Skeletal muscle tissue (tissue), 4 donors: ENCODE measurements around the gene RCHY1. TPM values are rescaled to one million over a fixed set of nuclear protein-coding genes. Genes with fewer than 3 reads are reported as not detected.

Source experiments
- H3K27ac ChIP-seq: one replicate; pipeline ENCODE4 v1.7.0; 2013; ENCODE audit warnings: mild to moderate bottlenecking, low read depth, low read length, inconsistent platforms
- H3K27me3 ChIP-seq, 3 donors: one replicate each; pipeline ENCODE4 v1.7.0; 2013; ENCODE audit warnings: low read length in 3 of 3; ENCODE audit not compliant: control insufficient read depth in 3 of 3, insufficient read depth in 3 of 3
- H3K36me3 ChIP-seq, 3 donors: one replicate each; pipeline ENCODE4 v1.7.0; 2013; ENCODE audit warnings: low read length in 3 of 3; ENCODE audit not compliant: control insufficient read depth in 3 of 3, insufficient read depth in 3 of 3
- H3K4me1 ChIP-seq, 3 donors: one replicate each; pipeline ENCODE4 v1.7.0; 2013; ENCODE audit warnings: low read length in 3 of 3, mild to moderate bottlenecking in 3 of 3; ENCODE audit not compliant: control insufficient read depth in 3 of 3, insufficient read depth in 3 of 3
- H3K4me3 ChIP-seq, 3 donors: one replicate each; pipeline ENCODE4 v1.7.0; 2013; ENCODE audit warnings: low read length in 3 of 3
- H3K9ac ChIP-seq, 3 donors: one replicate each; pipeline ENCODE4 v1.7.0; 2013; ENCODE audit warnings: low read length in 3 of 3, mild to moderate bottlenecking in 3 of 3, moderate library complexity in 2 of 3, low read depth in 1 of 3
- H3K9me3 ChIP-seq, 3 donors: one replicate each; pipeline ENCODE4 v1.7.0; 2013; ENCODE audit warnings: low read length in 3 of 3; ENCODE audit not compliant: control insufficient read depth in 3 of 3
- total RNA-seq: library from RNA; depleted of rRNA; stranded (reverse); fragments of >200 nt; gene quantifications from one replicate; pipeline ENCODE4 v1.2.3, GENCODE V29; 2014
- donor health status: Osteomylitis.

RCHY1 gene
- total RNA-seq, 1 donor from 2014 or later: 25.1 TPM

DNA sequence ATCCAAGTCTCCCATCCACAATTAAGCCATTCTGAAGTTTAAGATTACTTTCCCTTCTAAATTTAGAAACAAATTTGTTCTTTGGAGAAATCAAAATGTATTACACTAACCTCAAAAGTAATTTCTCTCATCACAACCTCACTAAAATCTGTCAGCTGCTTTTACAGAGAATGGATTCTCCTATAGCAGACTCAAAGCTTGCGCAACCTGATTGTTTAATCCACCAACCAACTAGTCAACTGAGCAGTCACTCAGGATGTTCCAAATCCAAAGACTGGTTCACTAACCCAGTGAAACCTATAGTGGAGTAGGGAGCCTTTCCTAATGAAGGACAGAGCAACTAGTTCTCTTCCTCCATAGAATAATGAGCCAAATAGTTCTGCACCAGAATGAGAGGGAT is 44.3 kb downstream of the RCHY1 start:
- H3K27ac ChIP-seq: no peak overlapping the region
- H3K9me3 ChIP-seq: no peaks in the 10 kb centered on the region
- H3K4me1 ChIP-seq: peaks cover 0 to 9% (median 7%) of the 10 kb centered on the region in 3 donors
- no peak overlapping the region for H3K4me3 ChIP-seq
- H3K9ac ChIP-seq: no peak overlapping the region
- no peaks in the 10 kb centered on the region for H3K27me3 ChIP-seq
- no peaks in the 10 kb centered on the region for H3K36me3 ChIP-seq

DNA sequence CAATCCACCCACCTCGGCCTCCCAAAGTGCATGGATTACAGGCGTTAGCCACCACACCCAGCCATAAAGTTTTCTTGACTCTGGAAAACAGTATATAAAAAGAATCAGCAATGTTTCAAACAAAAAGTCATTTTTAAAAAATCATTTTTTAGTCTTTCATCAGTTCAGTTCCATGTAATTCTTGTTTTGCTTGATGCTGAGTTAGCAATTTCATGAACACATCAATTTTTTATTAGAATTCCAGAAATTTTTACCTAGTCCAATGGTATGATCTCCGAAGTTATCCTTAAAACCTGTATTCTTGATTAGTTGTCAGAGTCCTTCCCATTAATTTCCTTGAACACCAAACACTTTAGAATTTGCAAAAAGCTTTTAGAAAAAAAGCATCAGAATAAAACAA is 56.8 kb downstream of the RCHY1 start:
- no peak overlapping the region for H3K9ac ChIP-seq
- H3K36me3 ChIP-seq: no peaks in the 10 kb centered on the region
- no peaks in the 10 kb centered on the region for H3K9me3 ChIP-seq
- H3K27me3 ChIP-seq: no peaks in the 10 kb centered on the region
- H3K4me3 ChIP-seq: no peak overlapping the region
- no peaks in the 10 kb centered on the region for H3K4me1 ChIP-seq
- H3K27ac ChIP-seq: no peak overlapping the region

DNA sequence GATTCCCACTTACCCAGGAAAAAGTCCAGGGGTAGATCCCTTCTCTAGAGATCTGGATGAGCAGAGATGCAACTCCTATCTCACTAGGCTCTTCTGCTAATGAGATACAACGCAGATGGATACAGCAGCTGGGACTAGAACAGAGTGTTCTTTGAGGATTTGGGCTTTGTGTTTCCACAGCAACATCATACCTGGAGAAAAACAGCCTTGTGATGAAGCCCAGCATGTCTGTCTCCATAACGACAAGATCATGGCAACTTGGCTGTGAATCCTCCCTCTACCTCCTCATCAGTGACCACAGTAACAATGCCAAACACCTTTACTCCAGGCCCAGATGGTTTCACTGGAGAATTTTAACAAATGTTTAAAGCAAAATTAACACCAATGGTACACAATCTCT is 80.1 kb downstream of the RCHY1 start:
- H3K9ac ChIP-seq: no peak overlapping the region
- H3K27ac ChIP-seq: no peak overlapping the region
- H3K4me3 ChIP-seq: no peak overlapping the region
- no peaks in the 10 kb centered on the region for H3K36me3 ChIP-seq
- H3K27me3 ChIP-seq: no peaks in the 10 kb centered on the region
- H3K9me3 ChIP-seq: peaks cover 0 to 4% (median 0%) of the 10 kb centered on the region in 3 donors
- no peaks in the 10 kb centered on the region for H3K4me1 ChIP-seq

DNA sequence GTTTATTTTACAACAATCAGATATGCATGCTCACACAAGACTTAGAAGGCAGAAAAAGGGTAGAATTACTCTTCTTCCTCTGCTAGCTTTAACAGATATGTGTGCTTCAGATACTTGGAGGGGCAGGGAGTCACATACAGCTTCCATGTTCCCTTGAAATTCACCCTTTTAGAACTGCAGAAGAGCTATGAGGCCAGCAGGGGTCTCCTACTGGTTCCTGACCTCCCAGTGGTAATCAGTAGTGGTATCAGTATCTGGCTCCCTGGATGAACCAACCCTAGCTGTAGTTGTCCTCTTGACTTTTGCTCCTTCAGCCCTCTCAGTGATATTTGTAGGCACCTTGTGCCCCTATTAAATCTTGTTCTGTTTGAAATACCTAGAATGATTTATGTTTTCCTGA is 81.5 kb downstream of the RCHY1 start:
- H3K9ac ChIP-seq: no peak overlapping the region
- no peak overlapping the region for H3K27ac ChIP-seq
- H3K4me3 ChIP-seq: no peak overlapping the region
- no peaks in the 10 kb centered on the region for H3K4me1 ChIP-seq
- H3K27me3 ChIP-seq: no peaks in the 10 kb centered on the region
- H3K9me3 ChIP-seq: peaks cover 0 to 4% (median 0%) of the 10 kb centered on the region in 3 donors
- H3K36me3 ChIP-seq: no peaks in the 10 kb centered on the region

DNA sequence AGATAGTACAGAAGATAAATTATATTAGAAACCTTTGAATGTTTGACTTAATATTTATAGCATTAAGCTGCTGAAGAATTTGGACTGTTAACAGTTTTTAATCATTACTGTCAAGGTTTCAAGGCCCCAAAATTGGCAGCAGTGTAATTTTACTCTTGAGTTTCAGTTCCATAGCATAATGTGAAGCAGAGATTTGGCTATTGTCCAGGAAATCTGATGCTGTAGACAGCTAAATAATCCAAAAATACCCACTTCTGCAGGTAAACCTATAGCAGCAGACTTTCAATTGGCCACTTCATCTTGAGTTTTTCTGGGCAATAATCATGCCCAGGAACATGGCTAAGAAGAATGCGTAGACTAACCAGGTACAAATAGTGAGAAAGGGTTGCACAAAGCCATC is 85.0 kb downstream of the RCHY1 start:
- Histone ChIP-seq H3K4me3 (no peak overlapping the region), H3K27ac (no peak overlapping the region), H3K9ac (no peak overlapping the region), H3K27me3 (no peaks in the 10 kb centered on the region), H3K36me3 (no peaks in the 10 kb centered on the region), H3K4me1 (no peaks in the 10 kb centered on the region), H3K9me3 (no peaks in the 10 kb centered on the region)

Other genes with a start within 250 kb of the RCHY1 start
- 12.0 TPM for gene THAP6, start 70 bp upstream of the RCHY1 start, total RNA-seq
- gene ODAPH, start 41.7 kb upstream of the RCHY1 start, total RNA-seq: not detected
- gene CDKL2, start 116.1 kb upstream of the RCHY1 start, total RNA-seq: not detected
- 175 TPM for gene G3BP2, start 159.0 kb upstream of the RCHY1 start, total RNA-seq
- 135 TPM for gene USO1, start 210.2 kb upstream of the RCHY1 start, total RNA-seq